ENCODE measurements around the gene TMEM245.
A peak's percentile ranks its signal among the peaks of the same experiment; 100 is the strongest.

Gene TMEM245

DNA sequence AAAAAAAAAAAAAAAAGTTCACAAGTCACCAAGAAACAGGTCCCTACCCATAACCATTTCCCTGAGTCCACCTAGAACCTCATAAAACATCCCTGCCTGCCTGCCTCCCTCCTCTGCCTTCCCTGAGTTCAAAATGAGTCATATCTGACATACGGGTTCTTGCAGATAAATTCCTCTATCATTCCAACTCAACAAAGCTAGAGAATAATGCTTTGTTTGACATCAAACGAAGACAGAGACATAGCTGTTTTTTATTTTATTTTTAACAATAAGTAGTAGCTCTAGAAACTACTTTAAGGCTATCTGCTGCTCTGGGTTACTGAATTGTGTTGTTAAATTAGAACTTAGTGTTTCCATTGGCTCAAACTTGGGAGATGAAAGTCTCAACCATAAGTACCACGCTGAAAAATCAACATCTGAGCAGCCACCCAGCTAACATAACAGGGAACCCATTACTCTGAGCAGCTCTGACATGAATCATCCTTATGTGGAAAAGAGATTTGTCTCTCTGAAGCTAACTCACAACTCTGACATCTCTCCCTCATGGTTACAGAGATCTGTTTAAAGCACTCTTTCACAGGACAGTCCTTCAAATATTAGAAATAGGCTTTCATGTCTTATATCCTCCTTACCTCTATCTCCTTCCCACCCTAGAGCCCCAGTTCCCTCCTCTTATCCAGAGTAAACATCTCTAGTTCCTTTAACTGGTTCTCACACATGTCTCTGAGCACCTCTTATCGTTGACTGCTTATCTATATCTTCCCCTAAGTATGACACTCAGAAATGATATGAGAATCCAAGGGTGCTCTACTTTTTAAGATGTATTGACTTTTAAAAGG is 12.1 kb downstream of the TMEM245 start:
- DNase-seq = peak; percentile 82 to 88
- no peak for TF ChIP-seq POLR2A (IDR thresholded peaks at IDR 0.05; ENCODE audit: low read length)
- TF ChIP-seq GATA1 (IDR thresholded peaks at IDR 0.05; ENCODE audit: low read depth, low read length) = peak; percentile 16

DNA sequence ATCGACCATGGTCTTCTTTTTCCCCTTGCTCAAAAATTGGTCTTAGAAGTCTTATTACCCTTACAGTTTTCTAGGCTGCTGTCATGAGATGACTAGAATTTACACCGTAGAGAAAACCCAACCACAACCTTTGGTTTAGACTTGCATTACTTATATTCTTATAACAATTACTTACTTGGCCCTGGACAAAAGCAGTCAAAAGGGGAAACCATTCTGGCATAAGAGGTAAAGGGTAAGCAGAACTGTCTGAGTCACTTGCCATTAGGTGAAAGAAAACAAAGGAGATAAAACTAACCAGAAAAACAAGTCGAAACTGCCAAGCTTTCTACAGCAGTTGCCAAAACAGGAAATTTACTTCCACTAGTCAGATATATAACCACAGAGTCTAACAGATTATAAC is 17.9 kb downstream of the TMEM245 start:
- peak in 1 of 2 experiments; percentile 8 for DNase-seq
- TF ChIP-seq POLR2A (IDR thresholded peaks at IDR 0.05; ENCODE audit: low read length) = no peak
- TF ChIP-seq GATA1 (IDR thresholded peaks at IDR 0.05; ENCODE audit: low read depth, low read length) = no peak

DNA sequence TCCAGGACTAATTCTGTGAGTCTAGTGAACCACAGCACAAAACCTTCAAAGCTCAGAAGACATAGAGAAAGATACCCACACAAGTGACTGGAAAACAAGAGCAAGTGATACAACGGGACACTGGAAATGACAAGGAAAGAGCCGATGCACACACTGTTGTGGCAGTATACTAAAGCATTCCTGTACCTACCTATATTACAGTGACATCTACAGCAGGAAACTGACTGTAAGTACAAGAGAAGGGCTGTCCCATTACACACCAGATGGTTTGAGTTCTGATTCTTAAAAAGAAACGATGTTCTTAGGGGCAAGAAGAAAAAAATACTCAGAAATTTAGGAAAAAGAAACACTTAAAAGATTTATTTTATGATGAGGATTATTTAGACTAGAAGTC is 18.5 kb downstream of the TMEM245 start:
- no peak for DNase-seq
- no peak for TF ChIP-seq POLR2A (IDR thresholded peaks at IDR 0.05; ENCODE audit: low read length)
- no peak for TF ChIP-seq GATA1 (IDR thresholded peaks at IDR 0.05; ENCODE audit: low read depth, low read length)

DNA sequence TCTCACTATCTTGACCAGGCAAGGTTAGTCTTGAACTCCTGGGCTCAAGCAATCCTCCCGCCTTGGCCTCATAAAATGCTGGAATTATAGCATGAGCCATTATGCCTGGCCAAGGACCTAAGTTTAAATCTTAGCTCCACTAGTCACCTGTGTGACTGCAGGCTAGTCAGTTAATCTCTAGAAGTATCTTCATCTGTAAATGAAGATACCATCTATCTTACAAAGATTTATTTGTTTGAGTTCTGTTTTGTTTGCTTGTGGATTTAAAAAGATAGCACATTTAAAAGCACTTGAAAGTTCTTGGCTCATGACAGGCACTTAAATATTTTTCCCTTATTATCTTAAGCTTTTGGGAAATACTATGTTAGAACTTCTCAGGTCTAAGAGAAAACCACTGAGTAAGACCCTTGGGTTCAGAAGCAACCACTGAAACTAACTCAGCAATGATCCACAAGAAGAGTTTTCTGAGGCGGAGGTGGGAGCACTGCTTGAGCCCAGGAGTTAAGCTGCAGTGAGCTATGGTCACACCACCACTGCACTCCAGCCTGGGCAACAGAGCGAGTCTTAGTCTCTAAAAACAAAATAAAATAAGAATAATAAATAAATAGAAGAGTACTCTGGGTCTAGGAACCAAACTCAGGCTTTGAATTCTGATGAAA is 19.1 kb downstream of the TMEM245 start:
- DNase-seq = no peak
- TF ChIP-seq GATA1 (IDR thresholded peaks at IDR 0.05; ENCODE audit: low read depth, low read length) (no peak), POLR2A (IDR thresholded peaks at IDR 0.05; ENCODE audit: low read length) (no peak)

DNA sequence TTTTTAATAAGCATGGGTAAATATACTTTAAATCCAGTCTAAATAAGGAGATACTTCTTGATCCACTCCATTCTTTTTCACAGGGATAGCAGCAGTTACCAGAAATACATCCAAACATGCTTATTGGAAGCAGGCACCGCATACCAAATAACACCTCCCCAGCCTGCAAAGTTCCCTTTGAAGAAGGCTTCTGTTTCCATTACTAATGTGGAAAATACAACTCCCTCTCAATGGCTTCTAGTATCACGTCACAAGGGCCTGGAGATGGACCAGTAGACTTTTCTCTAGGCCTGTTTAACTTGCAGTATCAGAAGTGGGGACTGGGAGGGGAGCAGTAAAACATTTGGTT is 20.8 kb downstream of the TMEM245 start:
- TF ChIP-seq GATA1 (IDR thresholded peaks at IDR 0.05; ENCODE audit: low read depth, low read length) = no peak
- no peak for TF ChIP-seq POLR2A (IDR thresholded peaks at IDR 0.05; ENCODE audit: low read length)
- peak; percentile 41 to 55 for DNase-seq

DNA sequence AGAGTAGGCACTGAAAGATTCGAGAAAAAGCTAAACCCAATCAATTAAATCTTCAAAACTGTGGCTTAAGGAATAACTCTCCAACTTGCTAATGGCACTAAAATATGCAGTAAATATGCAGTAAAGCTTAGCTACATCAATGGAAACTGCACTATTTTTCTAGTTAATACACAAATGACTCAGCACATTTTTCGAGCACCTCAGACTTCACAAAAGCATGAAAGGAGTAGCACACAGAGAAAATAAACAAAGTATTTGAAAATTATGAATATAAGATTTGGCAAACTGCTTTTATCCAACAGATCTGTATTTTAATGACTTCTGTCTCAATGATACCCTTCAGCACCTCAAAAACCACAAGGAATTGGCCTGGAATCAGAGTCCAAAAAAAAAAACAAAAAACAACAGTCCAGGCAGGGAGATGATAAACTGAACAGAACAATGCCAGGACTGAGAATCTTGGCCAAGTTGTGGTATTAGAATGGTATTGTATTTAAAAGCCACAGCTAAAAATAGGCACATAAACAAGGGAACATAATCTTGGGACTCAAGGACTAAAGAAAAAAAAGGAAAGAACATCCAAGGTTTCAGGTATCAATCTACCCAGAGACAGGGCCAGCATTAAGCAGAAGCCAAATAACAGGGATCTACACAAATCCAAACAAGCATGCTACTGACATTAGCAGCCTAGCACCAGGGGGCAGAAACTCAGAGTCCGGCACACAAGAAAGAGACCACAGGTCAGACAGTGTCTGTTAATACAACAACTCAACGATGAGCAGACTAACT is 21.4 kb downstream of the TMEM245 start:
- peak; percentile 63 to 74 for DNase-seq
- no peak for TF ChIP-seq POLR2A (IDR thresholded peaks at IDR 0.05; ENCODE audit: low read length)
- no peak for TF ChIP-seq GATA1 (IDR thresholded peaks at IDR 0.05; ENCODE audit: low read depth, low read length)

DNA sequence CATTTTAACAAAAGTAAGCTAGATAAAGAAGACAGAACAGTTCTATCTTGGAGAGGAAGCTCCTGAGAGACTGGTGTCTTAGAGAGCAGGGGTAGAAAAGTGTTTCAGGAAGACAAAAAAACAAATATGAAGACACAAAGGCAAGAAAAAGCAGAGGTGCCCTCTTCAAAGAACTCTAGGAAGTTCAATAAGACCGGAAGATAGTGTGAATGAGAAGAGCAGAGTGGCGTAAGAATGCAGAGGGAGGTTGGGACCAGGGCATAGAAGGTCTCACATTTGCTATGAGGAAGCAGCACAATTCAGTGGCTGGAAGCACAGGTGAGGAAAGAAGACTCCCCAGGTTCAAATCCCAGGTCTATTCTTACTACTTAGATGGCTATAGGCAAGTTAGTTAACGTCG is 22.6 kb downstream of the TMEM245 start:
- TF ChIP-seq POLR2A (IDR thresholded peaks at IDR 0.05; ENCODE audit: low read length) (no peak), GATA1 (IDR thresholded peaks at IDR 0.05; ENCODE audit: low read depth, low read length) (no peak)
- no peak for DNase-seq

DNA sequence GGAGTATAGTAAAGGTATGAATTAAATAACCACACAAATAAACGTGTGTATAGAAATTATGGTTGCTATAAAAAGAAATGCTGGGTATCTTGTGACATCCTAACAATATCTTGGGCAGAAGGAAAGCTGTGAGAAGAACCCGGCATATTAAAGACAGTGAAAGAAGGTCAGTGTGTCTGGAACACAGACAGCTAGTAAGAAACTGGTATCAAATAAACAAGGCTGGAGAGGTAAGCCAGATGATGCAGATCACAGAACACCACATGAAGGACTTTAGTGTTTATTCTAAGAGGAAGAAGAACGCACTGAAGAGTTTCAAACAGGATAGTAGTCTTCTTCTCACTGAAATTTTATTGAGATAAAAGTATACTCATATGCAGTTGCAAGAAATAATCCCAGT is 24.4 kb downstream of the TMEM245 start:
- no peak for DNase-seq
- TF ChIP-seq POLR2A (IDR thresholded peaks at IDR 0.05; ENCODE audit: low read length) = no peak
- TF ChIP-seq GATA1 (IDR thresholded peaks at IDR 0.05; ENCODE audit: low read depth, low read length) = no peak

DNA sequence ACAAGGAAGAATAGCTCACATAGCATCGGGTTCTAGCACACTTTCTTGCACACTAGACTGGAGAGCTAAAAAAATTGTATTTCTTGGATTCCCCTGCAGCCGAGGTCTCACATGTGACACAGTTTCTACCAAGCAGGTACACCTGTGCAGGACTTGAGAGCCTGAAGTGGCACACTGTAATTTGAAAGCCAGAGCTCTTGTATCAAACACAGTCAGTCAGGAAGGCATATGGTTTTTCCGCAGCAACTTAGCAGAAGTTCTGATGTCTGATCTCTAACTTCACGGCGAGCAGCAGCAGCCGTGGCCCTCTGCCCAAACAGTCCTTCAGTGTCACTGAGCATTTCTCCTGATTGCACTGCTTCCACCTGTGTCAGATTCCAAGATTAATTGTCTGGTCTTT is 25.5 kb downstream of the TMEM245 start:
- TF ChIP-seq GATA1 (IDR thresholded peaks at IDR 0.05; ENCODE audit: low read depth, low read length) (no peak), POLR2A (IDR thresholded peaks at IDR 0.05; ENCODE audit: low read length) (no peak)

DNA sequence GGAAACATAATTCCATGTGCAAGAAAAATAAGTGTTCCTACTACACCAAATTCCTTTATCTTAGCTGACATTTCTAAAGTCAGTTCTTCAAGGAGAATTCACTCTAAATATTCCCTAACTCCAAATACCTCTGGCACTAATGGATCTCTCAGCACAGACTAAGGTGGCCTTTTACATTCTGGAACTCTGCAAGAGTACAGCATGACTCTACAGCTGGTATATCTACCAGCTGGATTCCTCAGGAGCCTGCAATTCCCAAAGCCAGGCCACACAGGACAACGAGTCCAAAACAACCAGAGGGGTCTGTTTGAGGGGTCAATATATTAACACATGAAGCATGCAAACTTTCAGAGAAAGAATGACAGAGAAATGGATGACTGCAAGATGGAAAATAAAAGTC is 27.2 kb downstream of the TMEM245 start:
- TF ChIP-seq GATA1 (IDR thresholded peaks at IDR 0.05; ENCODE audit: low read depth, low read length) = no peak
- TF ChIP-seq POLR2A (IDR thresholded peaks at IDR 0.05; ENCODE audit: low read length) = no peak
- DNase-seq = no peak

More for the DNA sequence above, 25.5 kb downstream of the TMEM245 start:
- no peak for DNase-seq

DNA sequence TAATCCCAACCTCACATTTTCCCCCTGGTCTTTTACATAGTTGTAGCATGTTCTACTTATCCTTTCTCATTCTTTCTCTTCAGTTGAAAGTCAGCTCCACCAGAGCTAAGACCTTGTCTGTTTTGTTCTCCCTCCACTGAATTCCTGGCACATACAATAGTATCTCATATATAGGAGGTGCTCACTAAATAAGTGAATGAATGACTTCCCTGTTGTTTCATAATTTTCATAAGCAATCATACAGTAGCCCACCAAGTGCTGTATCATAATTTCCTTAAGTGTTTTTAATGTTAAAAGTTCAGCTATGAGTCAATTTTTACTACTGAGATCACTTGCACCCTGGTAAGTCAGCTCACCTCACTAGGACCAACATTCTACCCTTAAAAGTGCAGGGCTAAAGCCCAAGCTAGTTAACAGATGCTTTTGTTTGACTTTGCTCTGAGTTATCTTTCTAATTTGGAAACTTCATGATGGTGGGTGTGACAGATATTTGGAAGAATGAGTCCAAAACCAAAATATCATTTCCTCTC is 27.6 kb downstream of the TMEM245 start:
- TF ChIP-seq POLR2A (IDR thresholded peaks at IDR 0.05; ENCODE audit: low read length) = no peak
- no peak for TF ChIP-seq GATA1 (IDR thresholded peaks at IDR 0.05; ENCODE audit: low read depth, low read length)

DNA sequence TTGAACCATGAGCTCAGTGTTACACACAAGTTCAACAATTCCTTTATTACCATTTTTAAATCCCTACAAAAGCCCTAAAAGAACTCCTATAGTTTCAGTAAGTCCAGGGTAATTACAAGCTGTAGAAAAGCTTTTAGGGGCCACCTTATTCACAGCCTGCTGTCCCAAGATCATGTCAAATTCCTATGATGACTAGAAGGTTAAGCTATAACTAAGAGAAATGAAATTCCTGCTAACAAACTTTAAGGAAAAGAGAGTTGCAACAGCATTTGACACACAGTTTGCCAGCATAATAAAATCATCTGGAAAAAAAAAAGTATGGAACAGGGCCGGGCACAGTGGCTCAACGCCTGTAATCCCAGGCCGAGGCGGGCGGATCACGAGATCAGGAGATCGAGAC is 31.5 kb downstream of the TMEM245 start:
- TF ChIP-seq GATA1 (IDR thresholded peaks at IDR 0.05; ENCODE audit: low read depth, low read length) = no peak
- no peak for TF ChIP-seq POLR2A (IDR thresholded peaks at IDR 0.05; ENCODE audit: low read length)
- no peak for DNase-seq

More for the DNA sequence above, 27.6 kb downstream of the TMEM245 start:
- no peak for DNase-seq

DNA sequence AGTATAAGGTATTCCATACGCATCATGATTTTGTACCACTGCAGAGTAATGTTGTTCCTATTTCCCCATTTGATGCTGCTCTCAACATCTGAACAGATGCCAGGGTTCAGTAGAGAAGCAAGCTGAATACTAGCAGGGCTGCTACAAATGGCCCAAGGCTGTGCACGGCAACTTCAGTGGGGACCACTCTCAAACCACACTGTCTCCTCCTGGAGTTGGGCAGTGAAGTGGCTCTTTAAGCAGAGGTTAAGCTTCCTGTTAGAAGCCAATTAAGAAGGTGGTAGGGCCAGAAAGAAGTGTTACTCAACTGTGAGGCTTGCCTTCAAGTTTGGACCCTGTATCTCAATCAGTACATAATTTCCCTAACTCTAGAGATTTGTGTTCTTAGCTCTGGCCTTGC is 32.0 kb downstream of the TMEM245 start:
- TF ChIP-seq POLR2A (IDR thresholded peaks at IDR 0.05; ENCODE audit: low read length) = no peak
- no peak for TF ChIP-seq GATA1 (IDR thresholded peaks at IDR 0.05; ENCODE audit: low read depth, low read length)

DNA sequence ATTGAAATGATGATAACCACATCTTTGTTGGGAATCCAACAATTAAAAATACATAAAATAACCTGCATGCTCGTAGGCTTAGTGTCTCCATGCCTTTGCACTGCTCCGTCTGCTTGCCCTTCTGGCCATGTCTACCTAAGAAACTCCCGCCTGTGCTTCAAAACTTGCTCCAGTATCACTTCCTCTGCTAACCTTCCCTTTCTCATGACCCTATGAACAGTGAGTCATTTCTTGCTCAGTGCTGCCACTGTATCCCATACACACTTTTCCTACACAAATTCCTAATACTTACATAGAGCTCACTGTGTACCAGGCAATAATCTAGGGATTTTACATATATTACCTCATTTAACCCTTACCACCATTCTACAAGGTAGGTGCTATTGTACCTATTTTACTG is 33.5 kb downstream of the TMEM245 start:
- TF ChIP-seq GATA1 (IDR thresholded peaks at IDR 0.05; ENCODE audit: low read depth, low read length) (no peak), POLR2A (IDR thresholded peaks at IDR 0.05; ENCODE audit: low read length) (no peak)
- DNase-seq = no peak

More for the DNA sequence above, 32.0 kb downstream of the TMEM245 start:
- DNase-seq = no peak
